GM12801 (cell line): ENCODE results near the gene GNAT1.

Experiments
- TF ChIP-seq, protein P1 (sequence below): IDR thresholded peaks from one replicate; pipeline ENCODE4 v1.5.1; 2011; ENCODE audit warnings: control low read depth; ENCODE audit not compliant: insufficient read length; ENCODE audit errors: extremely low read depth

The GNAT1 gene

DNA sequence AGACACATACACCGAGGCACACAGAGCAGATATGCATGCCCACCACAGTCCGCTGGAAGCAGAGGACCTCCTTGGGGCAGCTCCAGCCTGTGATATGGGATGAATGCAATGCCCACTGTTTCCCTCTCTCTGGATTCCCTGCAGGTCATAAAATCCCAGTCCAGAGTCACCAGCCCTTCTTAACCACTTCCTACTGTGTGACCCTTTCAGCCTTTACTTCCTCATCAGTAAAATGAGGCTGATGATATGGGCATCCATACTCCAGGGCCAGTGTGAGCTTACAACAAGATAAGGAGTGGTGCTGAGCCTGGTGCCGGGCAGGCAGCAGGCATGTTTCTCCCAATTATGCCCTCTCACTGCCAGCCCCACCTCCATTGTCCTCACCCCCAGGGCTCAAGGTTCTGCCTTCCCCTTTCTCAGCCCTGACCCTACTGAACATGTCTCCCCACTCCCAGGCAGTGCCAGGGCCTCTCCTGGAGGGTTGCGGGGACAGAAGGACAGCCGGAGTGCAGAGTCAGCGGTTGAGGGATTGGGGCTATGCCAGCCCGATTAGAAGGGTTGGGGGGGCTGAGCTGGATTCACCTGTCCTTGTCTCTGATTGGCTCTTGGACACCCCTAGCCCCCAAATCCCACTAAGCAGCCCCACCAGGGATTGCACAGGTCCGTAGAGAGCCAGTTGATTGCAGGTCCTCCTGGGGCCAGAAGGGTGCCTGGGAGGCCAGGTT lies at the start of gene GNAT1:
Gene GNAT1 (plus strand): TSS at position 675 of the 725 bp plus-strand sequence. CDS start 116 bp downstream, outside the sequence.
- TF ChIP-seq, protein P1, sequence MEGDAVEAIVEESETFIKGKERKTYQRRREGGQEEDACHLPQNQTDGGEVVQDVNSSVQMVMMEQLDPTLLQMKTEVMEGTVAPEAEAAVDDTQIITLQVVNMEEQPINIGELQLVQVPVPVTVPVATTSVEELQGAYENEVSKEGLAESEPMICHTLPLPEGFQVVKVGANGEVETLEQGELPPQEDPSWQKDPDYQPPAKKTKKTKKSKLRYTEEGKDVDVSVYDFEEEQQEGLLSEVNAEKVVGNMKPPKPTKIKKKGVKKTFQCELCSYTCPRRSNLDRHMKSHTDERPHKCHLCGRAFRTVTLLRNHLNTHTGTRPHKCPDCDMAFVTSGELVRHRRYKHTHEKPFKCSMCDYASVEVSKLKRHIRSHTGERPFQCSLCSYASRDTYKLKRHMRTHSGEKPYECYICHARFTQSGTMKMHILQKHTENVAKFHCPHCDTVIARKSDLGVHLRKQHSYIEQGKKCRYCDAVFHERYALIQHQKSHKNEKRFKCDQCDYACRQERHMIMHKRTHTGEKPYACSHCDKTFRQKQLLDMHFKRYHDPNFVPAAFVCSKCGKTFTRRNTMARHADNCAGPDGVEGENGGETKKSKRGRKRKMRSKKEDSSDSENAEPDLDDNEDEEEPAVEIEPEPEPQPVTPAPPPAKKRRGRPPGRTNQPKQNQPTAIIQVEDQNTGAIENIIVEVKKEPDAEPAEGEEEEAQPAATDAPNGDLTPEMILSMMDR: no peak

DNA sequence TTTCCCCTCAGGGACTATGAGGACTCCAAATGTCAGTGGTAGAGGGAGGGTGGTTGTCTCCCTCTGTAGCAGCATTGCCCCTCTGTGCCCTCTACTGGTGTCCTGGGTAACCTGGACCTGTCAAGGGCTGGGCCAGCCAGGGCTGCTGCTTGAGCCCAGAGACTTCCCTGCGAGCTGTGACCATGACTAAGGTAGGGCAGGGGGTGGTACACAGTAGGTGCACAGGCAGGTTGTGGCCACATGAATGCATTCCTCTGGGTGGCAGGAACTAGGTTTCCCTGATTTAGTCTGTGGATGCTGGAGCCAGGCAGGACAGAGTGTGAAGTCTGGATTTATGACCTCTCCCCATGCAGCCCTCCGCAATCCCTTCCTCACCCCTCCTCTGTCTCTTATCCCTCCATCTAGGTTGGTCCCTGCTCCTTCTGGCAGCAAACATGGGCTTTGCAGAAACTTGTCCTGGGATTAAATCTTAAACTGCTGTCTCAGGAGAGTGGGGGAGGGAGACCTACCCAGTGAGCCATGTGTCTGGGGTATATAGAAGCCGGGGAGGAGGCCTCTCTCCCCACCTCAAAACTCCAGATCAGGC lies 45.0 kb upstream of the GNAT1 start:
- TF ChIP-seq, protein P1: no peak

DNA sequence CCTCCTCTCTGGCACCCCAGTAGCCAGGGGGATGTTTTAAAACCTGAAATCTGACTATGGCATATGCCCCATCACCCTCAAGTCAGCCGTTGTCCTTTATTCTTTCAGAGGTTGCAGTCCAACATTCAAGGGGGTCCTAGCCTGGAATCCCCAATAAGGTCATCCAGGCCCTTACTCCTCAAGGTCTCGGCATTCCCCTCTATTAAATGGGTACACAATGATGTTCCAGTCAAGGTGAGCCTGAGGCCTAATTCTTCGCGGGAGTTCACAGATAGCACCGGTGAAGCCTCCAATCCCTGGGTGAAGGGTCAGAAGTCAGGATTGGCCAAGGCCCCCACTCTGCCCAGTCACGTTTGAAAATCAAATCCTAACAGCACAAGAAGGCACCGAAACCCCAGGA lies 44.4 kb upstream of the GNAT1 start:
- TF ChIP-seq, protein P1: no peak

DNA sequence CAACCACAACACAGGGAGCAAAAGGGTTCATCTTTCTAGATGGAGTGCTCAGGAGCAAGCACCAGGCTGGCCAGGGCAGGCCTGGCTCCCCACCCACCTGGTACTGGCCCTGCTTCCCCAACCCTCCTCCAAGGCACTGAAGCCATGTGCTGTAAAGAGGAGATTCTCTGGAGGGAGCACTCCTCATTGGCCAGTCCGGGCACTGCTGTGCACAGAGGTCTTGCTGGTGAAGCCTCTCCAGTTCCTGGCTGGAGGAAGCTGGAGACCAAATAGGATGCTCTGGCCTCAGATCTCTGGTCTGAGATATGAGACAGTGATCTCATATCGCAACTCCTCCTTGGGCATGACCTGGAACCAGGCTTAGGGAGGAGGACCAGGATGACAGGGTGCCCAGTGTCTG lies 44.0 kb upstream of the GNAT1 start:
- TF ChIP-seq, protein P1: no peak

DNA sequence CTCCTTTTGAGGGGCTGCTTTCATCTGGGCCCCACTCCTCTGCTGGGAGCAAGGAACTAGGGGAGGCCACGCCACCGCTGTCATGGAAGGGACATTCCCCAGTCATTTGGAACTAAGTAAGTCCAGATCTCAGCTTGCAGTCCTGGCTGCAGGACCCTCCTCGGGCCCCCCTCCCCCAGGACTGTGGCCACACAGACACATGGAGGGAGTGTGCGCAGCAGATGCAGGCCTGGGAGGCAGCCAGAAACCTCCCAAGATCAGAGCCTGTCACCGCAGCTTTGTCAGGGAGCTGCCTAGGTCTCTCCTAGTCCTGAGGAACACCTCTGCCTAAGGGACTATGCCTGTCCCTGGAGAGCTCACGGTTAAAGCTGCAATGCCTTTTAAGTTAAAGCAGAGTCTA lies 43.5 kb upstream of the GNAT1 start:
- TF ChIP-seq, protein P1: no peak

DNA sequence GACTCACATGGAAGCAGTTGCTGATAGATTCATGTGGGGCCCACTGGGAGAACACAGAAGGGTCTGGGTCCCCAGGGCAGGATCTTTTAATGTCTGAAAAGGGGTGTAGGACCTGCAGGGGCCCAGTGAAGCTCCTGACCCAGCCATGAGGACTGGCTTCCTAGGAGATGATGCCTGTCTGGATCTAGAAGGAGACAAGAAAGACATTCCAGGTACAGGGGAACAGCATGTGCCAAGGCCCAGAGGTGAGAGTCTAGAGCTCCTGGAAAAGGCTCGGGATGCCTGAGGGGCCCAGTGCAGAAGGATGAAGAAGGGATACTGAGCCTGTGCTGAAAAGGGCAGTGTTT lies 41.0 kb upstream of the GNAT1 start:
- TF ChIP-seq, protein P1: no peak

DNA sequence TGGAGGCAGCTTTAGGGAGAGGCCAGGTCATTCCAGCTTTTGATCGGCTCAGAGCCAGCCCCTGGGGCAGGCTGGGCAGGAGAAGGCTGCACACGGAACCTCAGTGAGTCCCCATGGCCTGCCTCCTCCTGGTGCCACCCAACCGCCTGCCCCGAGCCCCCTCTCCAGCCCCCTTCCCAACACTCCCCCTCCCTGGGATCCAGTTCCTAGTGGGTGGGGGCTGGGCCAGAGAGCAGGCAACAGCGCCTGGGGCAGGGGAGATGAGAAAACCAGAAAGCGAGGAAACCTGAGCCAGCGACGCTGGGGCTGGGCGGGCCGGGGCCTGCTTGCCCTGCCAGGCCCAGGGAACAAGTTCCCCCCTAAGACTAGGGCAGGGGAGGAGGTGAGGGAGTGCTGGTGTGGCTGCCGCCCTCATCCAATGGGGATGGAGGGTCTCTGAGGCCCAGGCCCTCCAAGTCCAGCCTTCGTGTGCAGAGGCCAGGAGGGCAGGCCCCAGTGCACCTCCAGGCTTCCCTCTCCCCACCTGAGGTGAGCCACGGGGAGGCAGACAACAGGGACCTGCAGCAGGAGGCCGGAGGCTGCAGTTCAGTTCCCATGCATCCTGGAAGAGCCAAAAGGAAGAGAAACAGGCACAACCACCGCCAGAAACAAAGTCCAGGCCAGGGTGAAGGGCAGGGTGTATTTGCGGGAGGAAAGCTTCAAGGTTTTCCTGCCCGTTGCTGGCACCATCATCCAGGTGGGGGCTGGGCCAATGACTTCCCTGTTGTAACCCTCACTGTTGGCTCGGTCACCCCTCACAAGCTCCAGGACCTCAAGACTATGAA lies 40.3 kb upstream of the GNAT1 start:
- TF ChIP-seq, protein P1: no peak
